Activated T-helper 17 cell treated with anti-CD3 and anti-CD28 coated beads, Interleukin-2, amount 50 U/mL, for 72 hours (primary cell): ENCODE results near the gene PSORS1C2. TPM values are rescaled to one million over a fixed set of nuclear protein-coding genes. Genes with fewer than 3 reads are reported as not detected.
A peak's percentile ranks its signal among the peaks of the same experiment; 100 is the strongest.

ENCODE experiments used
- ATAC-seq: fragments of 150-1000 bp; cut with Tn5 transposase; replicated peaks from 2 replicates; pipeline ENCODE4 v1.10.0; 2021; ENCODE audit warnings: mild to moderate bottlenecking, moderate library complexity
- H3K27ac Mint-ChIP-seq: one replicate; pipeline ENCODE4 v1.8.0; 2022; ENCODE audit warnings: mixed read lengths
- H3K27me3 Mint-ChIP-seq: one replicate; pipeline ENCODE4 v1.8.0; 2022; ENCODE audit warnings: mixed read lengths
- H3K36me3 Mint-ChIP-seq: one replicate; pipeline ENCODE4 v1.8.0; 2022; ENCODE audit warnings: low read depth, mild to moderate bottlenecking, mixed read lengths
- H3K4me1 Mint-ChIP-seq: one replicate; pipeline ENCODE4 v1.8.0; 2022; ENCODE audit warnings: mixed read lengths
- H3K4me3 Mint-ChIP-seq: one replicate; pipeline ENCODE4 v1.8.0; 2022; ENCODE audit warnings: mild to moderate bottlenecking, mixed read lengths
- H3K9me3 Mint-ChIP-seq: one replicate; pipeline ENCODE4 v1.8.0; 2022; ENCODE audit warnings: mixed read lengths
- total RNA-seq, 2 donors: library from RNA; stranded (reverse); gene quantifications; one replicate each; pipeline ENCODE4 v1.2.3, GENCODE V29; 2022

The PSORS1C2 gene
- total RNA-seq, 2 donors from 2014 or later, result not detected

DNA sequence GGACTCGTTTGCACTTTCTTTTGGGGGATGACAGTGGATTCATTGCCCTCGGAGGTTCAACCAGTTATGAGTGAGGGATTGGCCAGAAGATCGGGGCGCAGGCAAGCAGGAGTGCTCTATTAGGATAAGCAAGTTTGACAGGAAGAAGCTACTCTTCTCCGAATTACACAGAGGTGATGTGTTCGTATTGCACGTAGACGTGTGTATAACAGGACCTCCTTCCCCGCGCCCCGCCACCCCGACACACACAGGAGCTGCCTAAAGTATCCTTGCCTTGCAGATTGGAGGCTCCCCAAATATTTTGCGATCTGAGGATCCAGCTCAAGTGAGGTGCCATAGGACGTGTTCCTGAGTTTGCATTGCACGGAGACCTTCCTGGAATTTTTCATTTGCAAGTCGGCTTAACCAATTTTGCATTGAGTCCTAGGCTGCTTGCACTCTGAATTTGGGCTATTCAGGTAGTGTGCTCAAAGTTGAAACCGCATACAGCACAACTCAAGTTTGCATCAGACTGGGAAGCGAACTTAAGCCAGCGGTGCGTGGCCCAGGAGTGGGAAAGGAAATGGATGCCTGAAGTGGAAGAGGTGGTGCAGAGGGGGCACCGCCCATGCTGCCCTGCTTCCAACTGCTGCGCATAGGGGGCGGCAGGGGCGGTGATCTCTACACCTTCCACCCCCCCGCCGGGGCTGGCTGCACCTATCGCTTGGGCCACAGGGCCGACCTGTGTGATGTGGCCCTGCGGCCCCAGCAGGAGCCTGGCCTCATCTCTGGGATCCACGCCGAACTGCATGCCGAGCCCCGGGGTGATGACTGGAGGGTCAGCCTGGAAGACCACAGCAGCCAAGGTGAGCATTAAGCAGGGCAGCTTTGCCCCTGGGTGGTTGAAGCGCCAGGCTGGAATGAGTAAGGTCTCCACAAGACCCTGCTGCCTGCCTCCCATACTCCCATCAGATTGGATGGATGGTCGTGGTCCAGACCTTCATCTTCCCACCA lies 20.3 kb upstream of the PSORS1C2 start:
- peaks cover 95% of the 10 kb centered on the region for H3K36me3 Mint-ChIP-seq
- peak; percentile 33 for ATAC-seq
- no peaks in the 10 kb centered on the region for H3K27me3 Mint-ChIP-seq
- H3K27ac Mint-ChIP-seq, result peak overlapping the region; percentile 76
- H3K4me3 Mint-ChIP-seq, result peak overlapping the region; percentile 92
- no peaks in the 10 kb centered on the region for H3K9me3 Mint-ChIP-seq
- peaks cover 20% of the 10 kb centered on the region for H3K4me1 Mint-ChIP-seq

DNA sequence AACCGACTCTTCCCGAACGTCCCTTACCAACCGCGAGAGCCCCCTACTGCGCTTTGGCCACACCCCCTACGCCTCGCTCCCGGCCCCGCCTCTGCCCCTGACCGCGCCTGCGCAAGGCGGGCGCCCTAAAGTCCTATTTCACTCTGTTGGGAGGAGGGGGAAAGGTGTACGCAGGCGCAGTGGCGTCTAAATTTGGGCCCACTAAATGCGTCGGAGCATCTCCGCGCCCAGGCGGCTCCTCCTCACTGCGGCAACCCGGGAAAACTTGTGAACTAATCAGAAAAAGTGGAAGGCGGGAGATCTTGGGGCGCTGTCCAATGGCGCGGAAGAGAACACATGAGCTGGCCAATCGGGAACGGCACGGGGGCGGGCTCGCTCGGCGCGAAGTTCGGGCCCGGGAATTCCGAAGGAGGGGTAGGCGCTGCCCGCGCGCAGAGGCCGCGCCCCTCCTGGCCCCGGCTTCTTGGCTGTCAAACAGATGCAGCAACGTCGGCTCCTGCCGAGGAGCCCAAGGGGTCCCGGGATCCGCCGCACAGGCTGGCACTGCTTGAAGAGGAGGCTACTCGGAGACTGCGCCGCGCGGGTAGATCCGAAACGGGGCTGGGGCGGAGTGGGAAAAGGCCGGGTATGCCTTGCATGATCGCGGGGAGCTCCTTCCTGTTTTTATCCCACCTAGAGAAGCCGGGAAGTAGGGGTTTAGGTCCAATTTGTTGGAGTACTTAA lies 19.4 kb upstream of the PSORS1C2 start, which contains the start of gene TCF19:
Gene TCF19 (plus strand): TSS at position 450 of the 723 bp plus-strand sequence. CDS start 881 bp downstream, outside the sequence.
- Mint-ChIP-seq H3K9me3 (no peaks in the 10 kb centered on the region), H3K27ac (peak within 1 kb of the TSS; percentile 76), H3K36me3 (peaks cover 90% of the 10 kb centered on the region), H3K27me3 (no peaks in the 10 kb centered on the region), H3K4me3 (peak within 1 kb of the TSS; percentile 92), H3K4me1 (peaks cover 19% of the 10 kb centered on the region)
- ATAC-seq, result peak; percentile 95

DNA sequence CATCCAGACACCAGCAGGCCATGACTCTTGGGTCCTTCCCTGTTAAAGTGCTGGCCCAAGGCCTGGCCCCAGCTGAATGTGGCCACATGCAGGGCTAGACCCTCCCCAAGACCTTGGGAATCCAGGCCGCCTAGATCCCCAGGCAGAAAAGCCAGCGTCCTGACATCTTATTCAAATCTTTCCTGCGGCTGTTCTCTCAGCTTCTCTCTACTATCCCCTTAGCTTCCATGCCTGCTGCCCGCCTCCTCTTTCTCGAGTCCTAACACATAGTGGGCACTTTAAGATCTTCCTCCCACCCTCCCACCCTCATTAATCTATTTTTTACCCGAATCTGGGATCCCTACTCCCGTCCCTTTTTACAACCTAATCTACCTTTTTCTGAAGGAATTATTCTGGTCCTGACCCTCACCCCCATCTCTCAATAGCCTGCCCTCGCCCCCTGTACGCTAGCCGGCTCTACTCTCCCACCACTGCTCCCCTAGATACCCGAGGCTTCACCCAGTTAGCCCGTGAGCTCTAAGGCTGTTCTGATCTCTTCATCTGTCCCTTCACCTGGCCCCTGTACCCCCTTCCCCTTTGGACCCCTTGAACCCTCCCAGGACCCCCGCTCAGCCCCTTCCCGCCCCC lies 18.8 kb upstream of the PSORS1C2 start, which contains the start of gene CCHCR1:
Gene CCHCR1 (minus strand): TSS at position 290 of the 627 bp plus-strand sequence. CDS start 202 bp downstream, at position 88.
- Mint-ChIP-seq H3K36me3 (peaks cover 90% of the 10 kb centered on the region), H3K4me3 (peak within 1 kb of the TSS; percentile 92), H3K27ac (peak within 1 kb of the TSS; percentile 76), H3K27me3 (no peaks in the 10 kb centered on the region), H3K4me1 (peaks cover 12% of the 10 kb centered on the region), H3K9me3 (no peaks in the 10 kb centered on the region)
- ATAC-seq, result peak; percentile 35

DNA sequence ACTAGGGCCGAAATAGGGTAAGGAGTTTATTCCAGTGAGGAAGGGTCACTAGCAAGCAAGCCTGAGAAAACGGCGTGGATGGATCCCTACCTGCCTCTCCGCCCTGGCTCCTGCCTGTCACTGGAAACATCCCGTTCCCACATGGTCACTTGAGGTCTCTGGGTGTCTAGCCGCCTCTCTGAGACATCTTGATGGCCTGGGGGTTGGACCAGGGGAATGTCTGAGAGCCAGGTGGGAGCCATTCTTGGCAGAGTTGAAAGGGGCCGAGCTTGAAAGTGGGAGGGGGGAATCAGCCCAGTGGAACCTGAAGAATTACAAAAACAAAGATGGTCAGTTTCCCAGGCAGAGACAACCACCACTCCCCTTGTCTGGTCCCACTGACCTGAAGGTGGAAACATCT lies 17.8 kb upstream of the PSORS1C2 start:
- Mint-ChIP-seq H3K4me3 (peak overlapping the region; percentile 92), H3K9me3 (no peaks in the 10 kb centered on the region), H3K27me3 (no peaks in the 10 kb centered on the region), H3K27ac (no peak overlapping the region), H3K4me1 (peaks cover 5% of the 10 kb centered on the region), H3K36me3 (peaks cover 83% of the 10 kb centered on the region)
- ATAC-seq, result no peak

GRCh38 chr6:31154436-31154835 lies 15.6 kb upstream of the PSORS1C2 start:
- peaks cover 6% of the 10 kb centered on the region for H3K4me1 Mint-ChIP-seq
- no peaks in the 10 kb centered on the region for H3K27me3 Mint-ChIP-seq
- no peak overlapping the region for H3K27ac Mint-ChIP-seq
- no peak for ATAC-seq
- H3K36me3 Mint-ChIP-seq, result peaks cover 81% of the 10 kb centered on the region
- H3K4me3 Mint-ChIP-seq, result no peak overlapping the region
- no peaks in the 10 kb centered on the region for H3K9me3 Mint-ChIP-seq

- peaks cover 68% of the 10 kb centered on the region for H3K36me3 Mint-ChIP-seq
- H3K27ac Mint-ChIP-seq, result no peak overlapping the region
- no peaks in the 10 kb centered on the region for H3K9me3 Mint-ChIP-seq
- no peaks in the 10 kb centered on the region for H3K27me3 Mint-ChIP-seq
- no peak overlapping the region for H3K4me3 Mint-ChIP-seq
- H3K4me1 Mint-ChIP-seq, result peaks cover 6% of the 10 kb centered on the region
- no peak for ATAC-seq
Observed at GRCh38 chr6:31152781-31153180, 13.9 kb upstream of the PSORS1C2 start.

DNA sequence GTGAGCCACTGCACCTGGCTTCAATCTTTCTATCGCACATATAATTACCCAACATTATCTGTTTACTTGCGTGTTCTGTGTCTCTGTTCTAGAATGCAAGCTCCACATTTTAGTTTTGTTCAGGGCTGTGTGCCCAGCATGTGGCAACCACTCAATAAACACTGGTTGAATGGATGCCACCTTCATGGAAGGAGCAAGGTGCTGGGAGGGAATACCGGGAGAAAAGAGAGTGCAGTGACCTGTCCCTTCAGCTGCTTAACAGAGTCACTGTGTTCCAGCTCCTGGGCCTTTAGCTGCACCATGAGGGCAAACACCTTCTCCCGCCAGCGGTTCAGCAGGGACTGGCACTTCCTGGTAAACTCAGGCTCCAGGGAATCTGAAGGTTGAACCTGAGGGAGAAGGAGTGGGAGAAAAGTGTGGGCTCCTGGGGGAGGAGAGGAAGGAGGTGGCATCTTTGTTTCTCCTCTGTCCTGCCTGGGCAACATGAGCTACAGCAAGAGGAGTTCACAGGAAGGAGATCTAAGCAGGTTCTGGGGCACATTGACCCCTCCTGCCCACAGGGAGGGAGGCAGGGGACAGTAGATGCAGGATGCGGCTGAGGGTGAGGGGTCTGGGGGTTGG lies 11.1 kb upstream of the PSORS1C2 start:
- no peak overlapping the region for H3K27ac Mint-ChIP-seq
- H3K4me1 Mint-ChIP-seq, result peaks cover 6% of the 10 kb centered on the region
- H3K36me3 Mint-ChIP-seq, result peaks cover 59% of the 10 kb centered on the region
- H3K27me3 Mint-ChIP-seq, result no peaks in the 10 kb centered on the region
- no peak overlapping the region for H3K4me3 Mint-ChIP-seq
- no peaks in the 10 kb centered on the region for H3K9me3 Mint-ChIP-seq
- ATAC-seq, result no peak

GRCh38 chr6:31145386-31145785 lies 6.5 kb upstream of the PSORS1C2 start:
- no peaks in the 10 kb centered on the region for H3K9me3 Mint-ChIP-seq

GRCh38 chr6:31144970-31145340 lies 6.1 kb upstream of the PSORS1C2 start:
- no peaks in the 10 kb centered on the region for H3K27me3 Mint-ChIP-seq
- peaks cover 42% of the 10 kb centered on the region for H3K36me3 Mint-ChIP-seq
- no peaks in the 10 kb centered on the region for H3K4me1 Mint-ChIP-seq
- no peak overlapping the region for H3K4me3 Mint-ChIP-seq
- H3K27ac Mint-ChIP-seq, result no peak overlapping the region
- no peaks in the 10 kb centered on the region for H3K9me3 Mint-ChIP-seq
- ATAC-seq, result no peak

More at GRCh38 chr6:31145386-31145785, 6.5 kb upstream of the PSORS1C2 start:
- Mint-ChIP-seq H3K4me3 (no peak overlapping the region), H3K27ac (no peak overlapping the region), H3K27me3 (no peaks in the 10 kb centered on the region), H3K36me3 (peaks cover 45% of the 10 kb centered on the region), H3K4me1 (no peaks in the 10 kb centered on the region)
- no peak for ATAC-seq

- ATAC-seq, result no peak
- Mint-ChIP-seq H3K27ac (no peak overlapping the region), H3K27me3 (no peaks in the 10 kb centered on the region)
Observed at GRCh38 chr6:31144296-31144969, 5.6 kb upstream of the PSORS1C2 start.

GRCh38 chr6:31143148-31143547 lies 4.3 kb upstream of the PSORS1C2 start:
- no peak for ATAC-seq
- Mint-ChIP-seq H3K27me3 (no peaks in the 10 kb centered on the region), H3K4me1 (no peaks in the 10 kb centered on the region), H3K9me3 (no peaks in the 10 kb centered on the region), H3K27ac (no peak overlapping the region), H3K4me3 (no peak overlapping the region), H3K36me3 (peaks cover 33% of the 10 kb centered on the region)

More at GRCh38 chr6:31144296-31144969, 5.6 kb upstream of the PSORS1C2 start:
- peaks cover 37% of the 10 kb centered on the region for H3K36me3 Mint-ChIP-seq
- no peaks in the 10 kb centered on the region for H3K4me1 Mint-ChIP-seq
- no peak overlapping the region for H3K4me3 Mint-ChIP-seq
- H3K9me3 Mint-ChIP-seq, result no peaks in the 10 kb centered on the region

- no peak overlapping the region for H3K27ac Mint-ChIP-seq
- no peaks in the 10 kb centered on the region for H3K27me3 Mint-ChIP-seq
- no peak overlapping the region for H3K4me3 Mint-ChIP-seq
- peaks cover 33% of the 10 kb centered on the region for H3K36me3 Mint-ChIP-seq
- no peak for ATAC-seq
- H3K9me3 Mint-ChIP-seq, result no peaks in the 10 kb centered on the region
- H3K4me1 Mint-ChIP-seq, result peaks cover 5% of the 10 kb centered on the region
Observed at GRCh38 chr6:31142361-31142761, 3.5 kb upstream of the PSORS1C2 start.

DNA sequence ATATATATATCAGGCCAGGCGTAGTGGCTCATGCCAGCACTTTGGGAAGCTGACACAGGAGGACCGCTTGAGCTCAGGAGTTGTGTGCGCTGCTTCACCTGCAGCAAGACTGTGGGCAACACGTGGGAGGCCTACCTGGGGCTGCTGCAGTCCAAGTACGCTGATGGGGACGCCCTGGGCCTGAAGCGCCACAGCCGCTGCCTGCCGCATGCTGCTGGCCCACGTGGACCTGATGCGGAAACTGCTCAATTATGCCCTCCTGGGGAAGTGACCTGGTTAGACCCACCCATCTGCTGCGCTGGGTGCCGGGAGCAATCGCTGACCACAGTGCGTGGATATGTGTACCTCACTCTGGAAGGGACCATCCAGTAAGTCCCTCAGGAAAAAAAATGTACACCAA lies 1.8 kb upstream of the PSORS1C2 start:
- no peak for ATAC-seq
- no peaks in the 10 kb centered on the region for H3K9me3 Mint-ChIP-seq
- no peak overlapping the region for H3K27ac Mint-ChIP-seq
- H3K4me1 Mint-ChIP-seq, result peaks cover 6% of the 10 kb centered on the region
- no peak overlapping the region for H3K4me3 Mint-ChIP-seq
- peaks cover 24% of the 10 kb centered on the region for H3K36me3 Mint-ChIP-seq
- H3K27me3 Mint-ChIP-seq, result no peaks in the 10 kb centered on the region
